ENCODE data around the gene MCTP1. TPM values are rescaled to one million over a fixed set of nuclear protein-coding genes. Genes with fewer than 3 reads are reported as not detected.

MCTP1 gene
- total and polyA plus RNA-seq, 2 of the 13 experiments (the other 11 are each of a cell fraction or from before 2014, with no cell fraction given) = 0.15 to 0.48 TPM

DNA sequence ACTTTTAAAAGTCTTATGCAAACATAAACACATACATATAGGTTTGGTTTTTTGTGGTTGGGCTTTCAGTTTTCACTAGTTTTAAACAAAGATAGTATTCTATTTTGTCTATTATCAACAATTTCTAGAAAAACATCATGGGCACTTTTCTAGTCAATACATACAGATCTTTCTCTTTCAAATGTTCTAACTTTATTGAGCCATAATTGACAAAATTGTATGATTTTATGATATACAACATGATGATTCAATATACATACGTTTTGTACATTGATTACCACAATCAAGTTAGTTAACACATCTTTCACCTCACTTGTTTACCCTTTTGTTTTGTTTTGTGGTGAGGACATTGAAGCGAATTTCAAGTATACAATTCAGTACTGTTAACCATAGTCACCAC lies 265.9 kb downstream of the MCTP1 start:
- ATAC-seq (no peak), DNase-seq (ENCODE audit: low spot score) (no peak), FAIRE-seq (no peak)
- Histone ChIP-seq H3K27me3 (ENCODE audit: control insufficient read depth in 1 of 2, insufficient read depth in 2 of 2, low read length in 2 of 2) (no peaks in the 10 kb centered on the region; a peak in 1 of 5 replicates), H3K4me1 (ENCODE audit: insufficient read depth, low read length) (no peaks in the 10 kb centered on the region), H4K20me1 (ENCODE audit: insufficient read depth, low read length) (no peaks in the 10 kb centered on the region), H3K4me2 (ENCODE audit: low read depth, low read length) (no peak overlapping the region), H3K79me2 (ENCODE audit: insufficient read depth, low read length) (no peaks in the 10 kb centered on the region), H3K27ac (ENCODE audit: extremely low read length, insufficient read depth, low read length) (no peak overlapping the region), H3K4me3 (replicated peaks in 1 of 3; ENCODE audit: insufficient read depth in 1 of 3, low read depth in 2 of 3, low read length in 3 of 3) (no peak overlapping the region), H3K9me3 (ENCODE audit: low read length) (no peaks in the 10 kb centered on the region), H3K9ac (ENCODE audit: insufficient read depth, low read depth, low read length) (no peak overlapping the region), H3K36me3 (replicated peaks in 1 of 2; ENCODE audit: control insufficient read depth in 1 of 2, insufficient read depth in 2 of 2, low read length in 2 of 2) (no peaks in the 10 kb centered on the region), H2AFZ (ENCODE audit: low read length) (no peak overlapping the region)
- TF ChIP-seq, protein P1, sequence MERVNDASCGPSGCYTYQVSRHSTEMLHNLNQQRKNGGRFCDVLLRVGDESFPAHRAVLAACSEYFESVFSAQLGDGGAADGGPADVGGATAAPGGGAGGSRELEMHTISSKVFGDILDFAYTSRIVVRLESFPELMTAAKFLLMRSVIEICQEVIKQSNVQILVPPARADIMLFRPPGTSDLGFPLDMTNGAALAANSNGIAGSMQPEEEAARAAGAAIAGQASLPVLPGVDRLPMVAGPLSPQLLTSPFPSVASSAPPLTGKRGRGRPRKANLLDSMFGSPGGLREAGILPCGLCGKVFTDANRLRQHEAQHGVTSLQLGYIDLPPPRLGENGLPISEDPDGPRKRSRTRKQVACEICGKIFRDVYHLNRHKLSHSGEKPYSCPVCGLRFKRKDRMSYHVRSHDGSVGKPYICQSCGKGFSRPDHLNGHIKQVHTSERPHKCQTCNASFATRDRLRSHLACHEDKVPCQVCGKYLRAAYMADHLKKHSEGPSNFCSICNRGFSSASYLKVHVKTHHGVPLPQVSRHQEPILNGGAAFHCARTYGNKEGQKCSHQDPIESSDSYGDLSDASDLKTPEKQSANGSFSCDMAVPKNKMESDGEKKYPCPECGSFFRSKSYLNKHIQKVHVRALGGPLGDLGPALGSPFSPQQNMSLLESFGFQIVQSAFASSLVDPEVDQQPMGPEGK (CRISPR knock-in tag; IDR thresholded peaks at IDR 0.05) = no peak
- TF ChIP-seq, protein P2, sequence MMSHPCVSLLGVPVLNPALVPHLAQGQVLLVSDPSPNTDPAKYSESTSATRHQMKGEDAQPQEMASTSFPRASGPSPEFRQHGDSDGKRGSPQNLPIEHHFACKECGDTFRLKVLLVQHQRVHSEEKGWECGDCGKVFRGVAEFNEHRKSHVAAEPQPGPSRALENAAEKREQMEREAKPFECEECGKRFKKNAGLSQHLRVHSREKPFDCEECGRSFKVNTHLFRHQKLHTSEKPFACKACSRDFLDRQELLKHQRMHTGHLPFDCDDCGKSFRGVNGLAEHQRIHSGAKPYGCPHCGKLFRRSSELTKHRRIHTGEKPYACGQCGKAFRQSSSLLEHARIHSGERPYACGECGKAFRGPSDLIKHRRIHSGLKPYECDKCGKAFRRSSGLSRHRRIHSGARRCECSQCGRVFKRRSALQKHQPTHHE (CRISPR knock-in tag; IDR thresholded peaks at IDR 0.05; ENCODE audit: borderline replicate concordance) = no peak
- no peak for TF ChIP-seq GPN1 (CRISPR knock-in tag; IDR thresholded peaks at IDR 0.05; ENCODE audit: borderline replicate concordance)
- TF ChIP-seq ETV6 (CRISPR knock-in tag; conservative IDR thresholded peaks at IDR 0.05) = no peak
- TF ChIP-seq, protein P3, sequence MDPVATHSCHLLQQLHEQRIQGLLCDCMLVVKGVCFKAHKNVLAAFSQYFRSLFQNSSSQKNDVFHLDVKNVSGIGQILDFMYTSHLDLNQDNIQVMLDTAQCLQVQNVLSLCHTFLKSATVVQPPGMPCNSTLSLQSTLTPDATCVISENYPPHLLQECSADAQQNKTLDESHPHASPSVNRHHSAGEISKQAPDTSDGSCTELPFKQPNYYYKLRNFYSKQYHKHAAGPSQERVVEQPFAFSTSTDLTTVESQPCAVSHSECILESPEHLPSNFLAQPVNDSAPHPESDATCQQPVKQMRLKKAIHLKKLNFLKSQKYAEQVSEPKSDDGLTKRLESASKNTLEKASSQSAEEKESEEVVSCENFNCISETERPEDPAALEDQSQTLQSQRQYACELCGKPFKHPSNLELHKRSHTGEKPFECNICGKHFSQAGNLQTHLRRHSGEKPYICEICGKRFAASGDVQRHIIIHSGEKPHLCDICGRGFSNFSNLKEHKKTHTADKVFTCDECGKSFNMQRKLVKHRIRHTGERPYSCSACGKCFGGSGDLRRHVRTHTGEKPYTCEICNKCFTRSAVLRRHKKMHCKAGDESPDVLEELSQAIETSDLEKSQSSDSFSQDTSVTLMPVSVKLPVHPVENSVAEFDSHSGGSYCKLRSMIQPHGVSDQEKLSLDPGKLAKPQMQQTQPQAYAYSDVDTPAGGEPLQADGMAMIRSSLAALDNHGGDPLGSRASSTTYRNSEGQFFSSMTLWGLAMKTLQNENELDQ (CRISPR knock-in tag; IDR thresholded peaks at IDR 0.05; ENCODE audit: borderline replicate concordance) = no peak
- TF ChIP-seq, protein P4, sequence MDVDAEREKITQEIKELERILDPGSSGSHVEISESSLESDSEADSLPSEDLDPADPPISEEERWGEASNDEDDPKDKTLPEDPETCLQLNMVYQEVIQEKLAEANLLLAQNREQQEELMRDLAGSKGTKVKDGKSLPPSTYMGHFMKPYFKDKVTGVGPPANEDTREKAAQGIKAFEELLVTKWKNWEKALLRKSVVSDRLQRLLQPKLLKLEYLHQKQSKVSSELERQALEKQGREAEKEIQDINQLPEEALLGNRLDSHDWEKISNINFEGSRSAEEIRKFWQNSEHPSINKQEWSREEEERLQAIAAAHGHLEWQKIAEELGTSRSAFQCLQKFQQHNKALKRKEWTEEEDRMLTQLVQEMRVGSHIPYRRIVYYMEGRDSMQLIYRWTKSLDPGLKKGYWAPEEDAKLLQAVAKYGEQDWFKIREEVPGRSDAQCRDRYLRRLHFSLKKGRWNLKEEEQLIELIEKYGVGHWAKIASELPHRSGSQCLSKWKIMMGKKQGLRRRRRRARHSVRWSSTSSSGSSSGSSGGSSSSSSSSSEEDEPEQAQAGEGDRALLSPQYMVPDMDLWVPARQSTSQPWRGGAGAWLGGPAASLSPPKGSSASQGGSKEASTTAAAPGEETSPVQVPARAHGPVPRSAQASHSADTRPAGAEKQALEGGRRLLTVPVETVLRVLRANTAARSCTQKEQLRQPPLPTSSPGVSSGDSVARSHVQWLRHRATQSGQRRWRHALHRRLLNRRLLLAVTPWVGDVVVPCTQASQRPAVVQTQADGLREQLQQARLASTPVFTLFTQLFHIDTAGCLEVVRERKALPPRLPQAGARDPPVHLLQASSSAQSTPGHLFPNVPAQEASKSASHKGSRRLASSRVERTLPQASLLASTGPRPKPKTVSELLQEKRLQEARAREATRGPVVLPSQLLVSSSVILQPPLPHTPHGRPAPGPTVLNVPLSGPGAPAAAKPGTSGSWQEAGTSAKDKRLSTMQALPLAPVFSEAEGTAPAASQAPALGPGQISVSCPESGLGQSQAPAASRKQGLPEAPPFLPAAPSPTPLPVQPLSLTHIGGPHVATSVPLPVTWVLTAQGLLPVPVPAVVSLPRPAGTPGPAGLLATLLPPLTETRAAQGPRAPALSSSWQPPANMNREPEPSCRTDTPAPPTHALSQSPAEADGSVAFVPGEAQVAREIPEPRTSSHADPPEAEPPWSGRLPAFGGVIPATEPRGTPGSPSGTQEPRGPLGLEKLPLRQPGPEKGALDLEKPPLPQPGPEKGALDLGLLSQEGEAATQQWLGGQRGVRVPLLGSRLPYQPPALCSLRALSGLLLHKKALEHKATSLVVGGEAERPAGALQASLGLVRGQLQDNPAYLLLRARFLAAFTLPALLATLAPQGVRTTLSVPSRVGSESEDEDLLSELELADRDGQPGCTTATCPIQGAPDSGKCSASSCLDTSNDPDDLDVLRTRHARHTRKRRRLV (CRISPR knock-in tag; IDR thresholded peaks at IDR 0.05) = no peak
- TF ChIP-seq ZNF781 (CRISPR knock-in tag; IDR thresholded peaks at IDR 0.05; ENCODE audit: borderline replicate concordance, not compliant biosample characterization) = no peak
- TF ChIP-seq, protein P5, sequence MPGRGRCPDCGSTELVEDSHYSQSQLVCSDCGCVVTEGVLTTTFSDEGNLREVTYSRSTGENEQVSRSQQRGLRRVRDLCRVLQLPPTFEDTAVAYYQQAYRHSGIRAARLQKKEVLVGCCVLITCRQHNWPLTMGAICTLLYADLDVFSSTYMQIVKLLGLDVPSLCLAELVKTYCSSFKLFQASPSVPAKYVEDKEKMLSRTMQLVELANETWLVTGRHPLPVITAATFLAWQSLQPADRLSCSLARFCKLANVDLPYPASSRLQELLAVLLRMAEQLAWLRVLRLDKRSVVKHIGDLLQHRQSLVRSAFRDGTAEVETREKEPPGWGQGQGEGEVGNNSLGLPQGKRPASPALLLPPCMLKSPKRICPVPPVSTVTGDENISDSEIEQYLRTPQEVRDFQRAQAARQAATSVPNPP (CRISPR knock-in tag; IDR thresholded peaks at IDR 0.05) = no peak
- no peak for TF ChIP-seq ZSCAN25 (CRISPR knock-in tag; IDR thresholded peaks at IDR 0.05)
- no peak for TF ChIP-seq ZNF75D (CRISPR knock-in tag; IDR thresholded peaks at IDR 0.05; ENCODE audit: borderline replicate concordance)
- BruUV-seq (replicated peaks) = no TSS peak
- intact Hi-C loops (cut with micrococcal nuclease; ENCODE audit: unreplicated experiment) = no loop called here
- CTCF ChIA-PET (ENCODE audit: low intra/inter-chr PET ratio, low total read pairs) = no interaction called here
- in situ Hi-C loops (cut with HindIII; ENCODE audit: extremely low pct_ligation_motif_present, low pct_unique_long_range_greater_than_20kb) = no loop called here
- POLR2A ChIA-PET = no interaction called here
- WGBS (ENCODE audit: low lambda C conversion rate) = 0% methylated on average over 2 of the region's 2 CpGs
